CD14-positive monocyte (primary cell): ENCODE data around the gene FNIP2. TPM values are rescaled to one million over a fixed set of nuclear protein-coding genes. Genes with fewer than 3 reads are reported as not detected.

ENCODE experiments used
- DNase-seq, 3 donors: peaks; one replicate each; pipeline ENCODE4 v3.0.0-alpha.2; 2011 to 2022
- H2AFZ ChIP-seq: 2 replicates; pipeline ENCODE4 v1.6.0; 2012; ENCODE audit warnings: mild to moderate bottlenecking, low read depth, low read length, inconsistent platforms; ENCODE audit not compliant: insufficient read depth, poor library complexity, severe bottlenecking
- H3K27ac ChIP-seq, 2 donors: 1 replicate in 1 of 2; 2 replicates in 1 of 2; pipeline ENCODE4 v1.5.1; 2012 to 2013; ENCODE audit warnings: low read length in 2 of 2, control low read depth in 1 of 2, inconsistent platforms in 1 of 2, low read depth in 1 of 2, mild to moderate bottlenecking in 1 of 2
- H3K27me3 ChIP-seq, 2 donors: one replicate each; pipeline versions ENCODE4 v1.6.0 to v1.6.1; 2011 to 2013; ENCODE audit warnings: low read length in 2 of 2; ENCODE audit not compliant: control insufficient read depth in 2 of 2, insufficient read depth in 2 of 2
- H3K36me3 ChIP-seq, 2 donors: replicated peaks in 1 of 2; 1 replicate in 1 of 2; 2 replicates in 1 of 2; pipeline versions ENCODE4 v1.5.1 to v1.6.1; 2012 to 2013; ENCODE audit warnings: low read length in 2 of 2, control low read depth in 1 of 2, inconsistent platforms in 1 of 2, mild to moderate bottlenecking in 1 of 2; ENCODE audit not compliant: insufficient read depth in 2 of 2, control insufficient read depth in 1 of 2
- H3K4me1 ChIP-seq, 2 donors: 1 replicate in 1 of 2; 2 replicates in 1 of 2; pipeline versions ENCODE4 v1.5.1 to v1.6.1; 2012 to 2013; ENCODE audit warnings: low read length in 2 of 2, control low read depth in 1 of 2, inconsistent platforms in 1 of 2, mild to moderate bottlenecking in 1 of 2, moderate library complexity in 1 of 2; ENCODE audit not compliant: insufficient read depth in 2 of 2, control insufficient read depth in 1 of 2
- H3K4me2 ChIP-seq: replicated peaks from 2 replicates; pipeline ENCODE3; 2012; ENCODE audit warnings: low read length, moderate library complexity, mild to moderate bottlenecking; ENCODE audit not compliant: poor library complexity, severe bottlenecking; ENCODE audit errors: extremely low read depth
- H3K4me3 ChIP-seq, 3 experiments: fragments of 200-600 bp in 1 of 3; sonication (generic) in 1 of 3; replicated peaks in 1 of 3; 1 replicate in 2 of 3; 2 replicates in 1 of 3; pipeline ENCODE4 v1.5.1; 2011 to 2013; ENCODE audit warnings: low read length in 3 of 3, mild to moderate bottlenecking in 3 of 3, control low read depth in 2 of 3, low read depth in 2 of 3, inconsistent platforms in 1 of 3, moderate library complexity in 1 of 3
- H3K79me2 ChIP-seq: 2 replicates; pipeline ENCODE4 v1.6.0; 2012; ENCODE audit warnings: mild to moderate bottlenecking, control low read depth, inconsistent platforms, low read length, moderate library complexity; ENCODE audit not compliant: insufficient read depth
- H3K9ac ChIP-seq: 2 replicates; pipeline ENCODE4 v1.6.0; 2017; ENCODE audit warnings: low read length, mild to moderate bottlenecking; ENCODE audit not compliant: insufficient read depth, poor library complexity, severe bottlenecking
- H3K9me3 ChIP-seq, 2 donors: replicated peaks in 1 of 2; 1 replicate in 1 of 2; 2 replicates in 1 of 2; pipeline versions ENCODE4 v1.5.1 to v1.6.1; 2012 to 2013; ENCODE audit warnings: low read length in 2 of 2, control low read depth in 1 of 2; ENCODE audit not compliant: control insufficient read depth in 1 of 2, insufficient read depth in 1 of 2
- H4K20me1 ChIP-seq: 2 replicates; pipeline ENCODE4 v1.6.0; 2012; ENCODE audit warnings: mild to moderate bottlenecking, low read length, control low read depth, moderate library complexity; ENCODE audit not compliant: insufficient read depth
- H3K27ac Mint-ChIP-seq, 7 donors: one replicate each; pipeline ENCODE4 v1.8.0; 2020; ENCODE audit warnings: mild to moderate bottlenecking in 7 of 7, mixed read lengths in 7 of 7, moderate library complexity in 6 of 7, inconsistent platforms in 2 of 7
- H3K27me3 Mint-ChIP-seq, 3 donors: one replicate each; pipeline ENCODE4 v1.8.0; 2021 to 2022; ENCODE audit warnings: low read depth in 3 of 3, mild to moderate bottlenecking in 3 of 3, mixed read lengths in 3 of 3, moderate library complexity in 3 of 3, inconsistent platforms in 1 of 3
- H3K36me3 Mint-ChIP-seq, 2 donors: one replicate each; pipeline ENCODE4 v1.8.0; 2020; ENCODE audit warnings: mixed read lengths in 2 of 2, inconsistent platforms in 1 of 2, mild to moderate bottlenecking in 1 of 2
- H3K4me1 Mint-ChIP-seq: one replicate; pipeline ENCODE4 v1.8.0; 2020; ENCODE audit warnings: mild to moderate bottlenecking, mixed read lengths
- H3K4me3 Mint-ChIP-seq, 2 donors: one replicate each; pipeline ENCODE4 v1.8.0; 2020; ENCODE audit warnings: mild to moderate bottlenecking in 2 of 2, mixed read lengths in 2 of 2, moderate library complexity in 1 of 2
- H3K9me3 Mint-ChIP-seq, 7 donors: one replicate each; pipeline ENCODE4 v1.8.0; 2020 to 2022; ENCODE audit warnings: mixed read lengths in 7 of 7, mild to moderate bottlenecking in 6 of 7, moderate library complexity in 6 of 7, inconsistent platforms in 2 of 7
- WGBS: methylation state at CpG from one replicate; pipeline ENCODE4 v1.1.5; 2013; ENCODE audit warnings: missing lambda C conversion rate; ENCODE audit not compliant: insufficient coverage; 5-methylcytosine and 5-hydroxymethylcytosine counted together
- intact Hi-C, 2 donors: fragments of 100-400 bp; cut with micrococcal nuclease; formaldehyde crosslinking; loops; one replicate each; pipeline versions ENCODE4 v1.15.0 to v1.15.1; 2023
- polyA plus RNA-seq, 3 donors: library from polyadenylated mRNA; depleted of rRNA in 1 of 3; unstranded in 2 of 3; stranded (reverse) in 1 of 3; fragments of 300-500 nt in 2 of 3; fragments of >200 nt in 1 of 3; fragmentation: Illumina TruSeq in 2 of 3; gene quantifications; 1 replicate in 2 of 3; 2 replicates in 1 of 3; pipeline ENCODE4 v1.2.3, GENCODE V29; 2012 to 2021
- TF ChIP-seq, protein P1 (sequence below): fragments of 200-600 bp; IDR thresholded peaks from one replicate; pipeline ENCODE4 v1.8.0; 2022; ENCODE audit warnings: antibody characterized with exemption, mild to moderate bottlenecking

The FNIP2 gene
- polyA plus RNA-seq, 3 donors: 3.5 to 7.7 (median 5.7) TPM

DNA sequence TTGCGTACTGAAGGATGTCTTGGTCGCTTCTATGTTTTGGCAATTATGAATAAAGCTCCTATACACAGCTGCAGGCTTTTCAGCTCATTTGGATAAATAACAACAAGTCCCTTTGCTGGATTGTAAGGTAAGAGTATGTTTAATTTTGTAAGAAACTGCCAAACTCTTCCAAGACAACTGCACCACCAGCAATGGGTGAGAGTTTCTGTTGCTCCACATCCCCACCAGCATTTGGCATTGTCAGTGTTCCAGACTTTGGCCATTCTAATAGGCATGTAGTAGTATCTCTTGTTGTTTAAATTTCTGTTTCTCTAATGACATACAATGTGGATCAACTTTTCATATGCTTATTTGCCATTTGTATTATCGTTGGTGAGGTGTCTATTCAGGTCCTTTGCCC, 44.3 kb downstream of the FNIP2 start:
- no CpG with 5 or more reads among the region's 3 CpGs for WGBS
- H3K79me2 ChIP-seq: peaks cover 71% of the 10 kb centered on the region
- H3K36me3 ChIP-seq: no peaks in the 10 kb centered on the region
- no peak overlapping the region for H3K4me3 ChIP-seq
- H3K36me3 Mint-ChIP-seq: peaks cover 6 to 12% of the 10 kb centered on the region in 2 donors
- peak overlapping the region in 3 of 7 donors; percentile 97 to 99 (median 99) for H3K27ac Mint-ChIP-seq
- peak overlapping the region in 1 of 2 donors; percentile 98 for H3K27ac ChIP-seq
- no peak overlapping the region for H3K4me2 ChIP-seq
- H3K27me3 ChIP-seq: no peaks in the 10 kb centered on the region
- H4K20me1 ChIP-seq: no peaks in the 10 kb centered on the region
- H3K27me3 Mint-ChIP-seq: peaks cover 0 to 3% (median 0%) of the 10 kb centered on the region in 3 donors
- H3K4me3 Mint-ChIP-seq: no peak overlapping the region
- peaks cover 0 to 2% (median 0%) of the 10 kb centered on the region in 7 donors for H3K9me3 Mint-ChIP-seq
- no peak overlapping the region for H3K9ac ChIP-seq
- intact Hi-C loops: loop anchor here (5.0 kb wide), 1 partner anchor 46 kb away; the partner anchor contains the start of gene FNIP2 (in 2 of the 2)
- H3K9me3 ChIP-seq: no peaks in the 10 kb centered on the region
- peaks cover 79 to 88% of the 10 kb centered on the region in 2 donors for H3K4me1 ChIP-seq
- H3K4me1 Mint-ChIP-seq: peaks cover 77% of the 10 kb centered on the region
- no peak overlapping the region for H2AFZ ChIP-seq
- TF ChIP-seq, protein P1, sequence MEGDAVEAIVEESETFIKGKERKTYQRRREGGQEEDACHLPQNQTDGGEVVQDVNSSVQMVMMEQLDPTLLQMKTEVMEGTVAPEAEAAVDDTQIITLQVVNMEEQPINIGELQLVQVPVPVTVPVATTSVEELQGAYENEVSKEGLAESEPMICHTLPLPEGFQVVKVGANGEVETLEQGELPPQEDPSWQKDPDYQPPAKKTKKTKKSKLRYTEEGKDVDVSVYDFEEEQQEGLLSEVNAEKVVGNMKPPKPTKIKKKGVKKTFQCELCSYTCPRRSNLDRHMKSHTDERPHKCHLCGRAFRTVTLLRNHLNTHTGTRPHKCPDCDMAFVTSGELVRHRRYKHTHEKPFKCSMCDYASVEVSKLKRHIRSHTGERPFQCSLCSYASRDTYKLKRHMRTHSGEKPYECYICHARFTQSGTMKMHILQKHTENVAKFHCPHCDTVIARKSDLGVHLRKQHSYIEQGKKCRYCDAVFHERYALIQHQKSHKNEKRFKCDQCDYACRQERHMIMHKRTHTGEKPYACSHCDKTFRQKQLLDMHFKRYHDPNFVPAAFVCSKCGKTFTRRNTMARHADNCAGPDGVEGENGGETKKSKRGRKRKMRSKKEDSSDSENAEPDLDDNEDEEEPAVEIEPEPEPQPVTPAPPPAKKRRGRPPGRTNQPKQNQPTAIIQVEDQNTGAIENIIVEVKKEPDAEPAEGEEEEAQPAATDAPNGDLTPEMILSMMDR: no peak
- DNase-seq: no peak

DNA sequence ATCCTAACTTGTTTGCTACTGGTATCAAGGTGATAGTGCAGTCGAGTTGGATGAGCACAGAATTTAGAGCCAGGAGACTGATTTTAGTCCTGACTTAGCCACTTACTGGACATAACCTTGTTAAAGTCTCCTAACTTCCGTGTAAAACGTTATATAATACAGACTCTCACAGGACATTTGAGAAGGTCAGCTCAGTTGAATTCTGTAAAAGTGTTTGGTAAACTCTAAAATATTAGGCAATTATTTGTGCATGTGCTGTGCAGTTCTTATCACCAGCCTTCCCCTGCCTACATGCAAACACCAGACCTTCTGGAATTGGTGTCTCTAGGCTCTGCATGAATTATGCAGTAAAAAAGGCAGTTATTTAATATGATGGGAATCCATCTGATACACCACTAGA, 45.4 kb downstream of the FNIP2 start:
- DNase-seq: no peak
- Histone ChIP-seq H3K4me1 (peaks cover 77 to 88% of the 10 kb centered on the region in 2 donors), H3K4me2 (no peak overlapping the region), H3K79me2 (peaks cover 68% of the 10 kb centered on the region), H4K20me1 (no peaks in the 10 kb centered on the region), H3K36me3 (no peaks in the 10 kb centered on the region), H3K9me3 (no peaks in the 10 kb centered on the region), H3K4me3 (no peak overlapping the region), H2AFZ (no peak overlapping the region), H3K27me3 (no peaks in the 10 kb centered on the region), H3K27ac (no peak overlapping the region), H3K9ac (no peak overlapping the region)
- Mint-ChIP-seq H3K4me1 (peaks cover 78% of the 10 kb centered on the region), H3K27ac (peak overlapping the region in 2 of 7 donors; percentile 30 to 41), H3K9me3 (peaks cover 0 to 2% (median 0%) of the 10 kb centered on the region in 7 donors), H3K27me3 (no peaks in the 10 kb centered on the region), H3K4me3 (no peak overlapping the region), H3K36me3 (peaks cover 3 to 9% of the 10 kb centered on the region in 2 donors)
- intact Hi-C loops: loop anchor here (5.0 kb wide), 1 partner anchor 47 kb away; the partner anchor contains the start of gene FNIP2 (in 2 of the 2)
- TF ChIP-seq, protein P1: no peak
- no CpG with 5 or more reads among the region's 3 CpGs for WGBS
